HCT116 (cell line): ENCODE results near the gene CELF3.

Experiments
- CEBPB ChIP-seq: IDR thresholded peaks from 2 replicates; pipeline ENCODE4 v1.6.1; 2012; ENCODE audit warnings: low read depth
- EZH2 ChIP-seq: fragments of 200-600 bp; sonication (generic); IDR thresholded peaks from 2 replicates; pipeline ENCODE4 v1.6.1; 2017; ENCODE audit warnings: antibody characterized with exemption, mixed run types
- EZH2phosphoT487 ChIP-seq: fragments of 200-600 bp; IDR thresholded peaks from 2 replicates; pipeline ENCODE4 v1.6.1; 2018; ENCODE audit warnings: antibody characterized with exemption, borderline replicate concordance
- FOSL1 ChIP-seq: IDR thresholded peaks from 2 replicates; pipeline ENCODE4 v1.6.1; 2012; ENCODE audit warnings: low read depth
- POLR2A ChIP-seq: IDR thresholded peaks from 2 replicates; pipeline ENCODE4 v1.7.0; 2011; ENCODE audit warnings: borderline replicate concordance; ENCODE audit not compliant: insufficient read depth, insufficient read length; ENCODE audit errors: extremely low read depth
- POLR2AphosphoS5 ChIP-seq: IDR thresholded peaks from 2 replicates; pipeline ENCODE4 v1.6.1; 2011; ENCODE audit warnings: mild to moderate bottlenecking, low read depth, low read length, moderate library complexity
- YY1 ChIP-seq: IDR thresholded peaks from 2 replicates; pipeline ENCODE4 v1.6.1; 2011; ENCODE audit warnings: low read length, low read depth, moderate library complexity, mild to moderate bottlenecking; ENCODE audit not compliant: insufficient replicate concordance; ENCODE audit errors: extremely low read depth
- TF ChIP-seq, protein P1 (sequence below), 3 experiments: fragments of 200-600 bp in 1 of 3; sonication (generic) in 1 of 3; IDR thresholded peaks in 2 of 3; conservative IDR thresholded peaks in 1 of 3; 2 replicates each; pipeline ENCODE4 v1.5.1; 2012 to 2017; ENCODE audit warnings: low read depth in 2 of 3, low read length in 2 of 3, antibody characterized with exemption in 1 of 3, borderline replicate concordance in 1 of 3, control low read depth in 1 of 3, mild to moderate bottlenecking in 1 of 3, mixed read lengths in 1 of 3, mixed run types in 1 of 3, moderate library complexity in 1 of 3; ENCODE audit not compliant: insufficient read depth in 1 of 3
- TF ChIP-seq, protein P2 (sequence below): IDR thresholded peaks from 2 replicates; pipeline ENCODE4 v1.6.1; 2012

GRCh38 chr1:151713044-151713443, 3.6 kb downstream of the CELF3 start:
- TF ChIP-seq, protein P1, sequence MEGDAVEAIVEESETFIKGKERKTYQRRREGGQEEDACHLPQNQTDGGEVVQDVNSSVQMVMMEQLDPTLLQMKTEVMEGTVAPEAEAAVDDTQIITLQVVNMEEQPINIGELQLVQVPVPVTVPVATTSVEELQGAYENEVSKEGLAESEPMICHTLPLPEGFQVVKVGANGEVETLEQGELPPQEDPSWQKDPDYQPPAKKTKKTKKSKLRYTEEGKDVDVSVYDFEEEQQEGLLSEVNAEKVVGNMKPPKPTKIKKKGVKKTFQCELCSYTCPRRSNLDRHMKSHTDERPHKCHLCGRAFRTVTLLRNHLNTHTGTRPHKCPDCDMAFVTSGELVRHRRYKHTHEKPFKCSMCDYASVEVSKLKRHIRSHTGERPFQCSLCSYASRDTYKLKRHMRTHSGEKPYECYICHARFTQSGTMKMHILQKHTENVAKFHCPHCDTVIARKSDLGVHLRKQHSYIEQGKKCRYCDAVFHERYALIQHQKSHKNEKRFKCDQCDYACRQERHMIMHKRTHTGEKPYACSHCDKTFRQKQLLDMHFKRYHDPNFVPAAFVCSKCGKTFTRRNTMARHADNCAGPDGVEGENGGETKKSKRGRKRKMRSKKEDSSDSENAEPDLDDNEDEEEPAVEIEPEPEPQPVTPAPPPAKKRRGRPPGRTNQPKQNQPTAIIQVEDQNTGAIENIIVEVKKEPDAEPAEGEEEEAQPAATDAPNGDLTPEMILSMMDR (IDR thresholded peaks at IDR 0.05 in 2 of 3, conservative IDR thresholded peaks at IDR 0.05 in 1 of 3; ENCODE audit: borderline replicate concordance in 1 of 3, insufficient read depth in 1 of 3, low read depth in 2 of 3, low read length in 2 of 3), result no peak
- no peak for TF ChIP-seq EZH2
- TF ChIP-seq CEBPB, result no peak
- TF ChIP-seq POLR2A, result no peak
- no peak for TF ChIP-seq FOSL1
- TF ChIP-seq EZH2phosphoT487, result no peak
- TF ChIP-seq, protein P2, sequence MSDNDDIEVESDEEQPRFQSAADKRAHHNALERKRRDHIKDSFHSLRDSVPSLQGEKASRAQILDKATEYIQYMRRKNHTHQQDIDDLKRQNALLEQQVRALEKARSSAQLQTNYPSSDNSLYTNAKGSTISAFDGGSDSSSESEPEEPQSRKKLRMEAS, result no peak
- TF ChIP-seq POLR2AphosphoS5, result no peak
- no peak for TF ChIP-seq YY1
